Osteocyte (in vitro differentiated cells): ENCODE results near the gene GTPBP1. TPM values are rescaled to one million over a fixed set of nuclear protein-coding genes. Genes with fewer than 3 reads are reported as not detected.

ENCODE experiments used
- DNase-seq: peaks from one replicate; pipeline ENCODE4 v3.0.0; 2021; ENCODE audit warnings: mixed read lengths; ENCODE audit not compliant: unreplicated experiment; ENCODE audit errors: extremely low spot score
- H3K27ac Mint-ChIP-seq: one replicate; pipeline ENCODE4 v1.8.0; 2021; ENCODE audit warnings: mild to moderate bottlenecking, mixed read lengths; ENCODE audit not compliant: unreplicated experiment
- H3K27me3 Mint-ChIP-seq: one replicate; pipeline ENCODE4 v1.8.0; 2021; ENCODE audit warnings: mixed read lengths; ENCODE audit not compliant: unreplicated experiment
- H3K36me3 Mint-ChIP-seq: one replicate; pipeline ENCODE4 v1.8.0; 2021; ENCODE audit warnings: mixed read lengths; ENCODE audit not compliant: unreplicated experiment
- H3K4me1 Mint-ChIP-seq: one replicate; pipeline ENCODE4 v1.8.0; 2021; ENCODE audit warnings: mixed read lengths; ENCODE audit not compliant: unreplicated experiment
- H3K4me3 Mint-ChIP-seq: one replicate; pipeline ENCODE4 v1.8.0; 2021; ENCODE audit warnings: mild to moderate bottlenecking, moderate library complexity, mixed read lengths; ENCODE audit not compliant: unreplicated experiment
- H3K9me3 Mint-ChIP-seq: one replicate; pipeline ENCODE4 v1.8.0; 2021; ENCODE audit warnings: mixed read lengths; ENCODE audit not compliant: unreplicated experiment
- total RNA-seq: library from RNA; stranded (reverse); gene quantifications from 2 replicates; pipeline ENCODE4 v1.2.1, GENCODE V29; 2021
- TF ChIP-seq, protein P1 (sequence below): fragments of 200-600 bp; sonication (generic); IDR thresholded peaks from 2 replicates; pipeline ENCODE4 v1.5.0; 2021; ENCODE audit warnings: antibody characterized with exemption, mild to moderate bottlenecking, moderate library complexity

The GTPBP1 gene
- total RNA-seq, 1 donor from 2014 or later, result 68.8 TPM

DNA sequence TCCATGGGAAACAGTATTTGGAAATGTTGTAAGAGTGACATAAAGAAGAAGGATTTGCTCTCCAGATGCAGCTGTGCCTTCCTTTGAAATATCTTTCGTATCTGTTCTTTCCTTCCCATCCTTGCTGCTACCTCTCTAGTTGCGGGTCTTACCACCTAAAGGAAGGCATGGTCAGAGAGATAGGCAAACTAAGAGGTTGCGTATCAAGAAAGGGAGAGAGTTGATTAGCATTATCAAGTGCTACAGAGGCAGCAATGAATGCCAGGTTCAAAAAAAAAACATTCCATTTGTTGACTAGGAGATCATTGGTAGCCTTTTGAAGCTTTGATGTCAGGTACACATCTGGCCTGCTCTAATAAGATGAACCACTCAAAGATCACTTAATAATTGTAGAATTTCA is 4.6 kb downstream of the GTPBP1 start:
- H3K4me1 Mint-ChIP-seq, result peaks cover 56% of the 10 kb centered on the region

DNA sequence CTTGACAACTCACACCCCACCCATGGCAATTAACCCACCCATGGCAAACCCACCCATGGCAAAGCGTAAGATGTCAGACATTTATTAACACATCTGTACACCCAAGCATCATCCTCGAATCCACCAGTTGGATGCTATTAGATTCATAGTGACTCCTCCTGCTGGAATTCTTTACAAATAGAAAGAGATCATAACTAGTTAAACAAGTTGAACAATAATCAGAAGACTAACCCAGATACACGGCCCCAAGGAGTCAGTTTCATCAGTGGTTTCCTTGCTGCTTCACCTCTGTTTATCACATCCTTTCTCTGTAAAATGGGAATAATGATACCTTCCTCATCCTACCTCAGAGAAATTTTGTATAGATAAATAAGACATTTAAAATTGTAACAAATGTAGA is 5.1 kb downstream of the GTPBP1 start:
- Mint-ChIP-seq H3K4me3 (no peak overlapping the region), H3K27ac (no peak overlapping the region), H3K4me1 (peaks cover 61% of the 10 kb centered on the region), H3K36me3 (peaks cover 9% of the 10 kb centered on the region), H3K9me3 (no peaks in the 10 kb centered on the region), H3K27me3 (no peaks in the 10 kb centered on the region)
- TF ChIP-seq, protein P1, sequence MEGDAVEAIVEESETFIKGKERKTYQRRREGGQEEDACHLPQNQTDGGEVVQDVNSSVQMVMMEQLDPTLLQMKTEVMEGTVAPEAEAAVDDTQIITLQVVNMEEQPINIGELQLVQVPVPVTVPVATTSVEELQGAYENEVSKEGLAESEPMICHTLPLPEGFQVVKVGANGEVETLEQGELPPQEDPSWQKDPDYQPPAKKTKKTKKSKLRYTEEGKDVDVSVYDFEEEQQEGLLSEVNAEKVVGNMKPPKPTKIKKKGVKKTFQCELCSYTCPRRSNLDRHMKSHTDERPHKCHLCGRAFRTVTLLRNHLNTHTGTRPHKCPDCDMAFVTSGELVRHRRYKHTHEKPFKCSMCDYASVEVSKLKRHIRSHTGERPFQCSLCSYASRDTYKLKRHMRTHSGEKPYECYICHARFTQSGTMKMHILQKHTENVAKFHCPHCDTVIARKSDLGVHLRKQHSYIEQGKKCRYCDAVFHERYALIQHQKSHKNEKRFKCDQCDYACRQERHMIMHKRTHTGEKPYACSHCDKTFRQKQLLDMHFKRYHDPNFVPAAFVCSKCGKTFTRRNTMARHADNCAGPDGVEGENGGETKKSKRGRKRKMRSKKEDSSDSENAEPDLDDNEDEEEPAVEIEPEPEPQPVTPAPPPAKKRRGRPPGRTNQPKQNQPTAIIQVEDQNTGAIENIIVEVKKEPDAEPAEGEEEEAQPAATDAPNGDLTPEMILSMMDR, result no peak
- no peak for DNase-seq

More for the DNA sequence above, 4.6 kb downstream of the GTPBP1 start:
- TF ChIP-seq, protein P1, result no peak
- no peak overlapping the region for H3K4me3 Mint-ChIP-seq
- H3K9me3 Mint-ChIP-seq, result no peaks in the 10 kb centered on the region
- H3K27ac Mint-ChIP-seq, result no peak overlapping the region
- no peak for DNase-seq
- H3K36me3 Mint-ChIP-seq, result peaks cover 9% of the 10 kb centered on the region
- H3K27me3 Mint-ChIP-seq, result no peaks in the 10 kb centered on the region

DNA sequence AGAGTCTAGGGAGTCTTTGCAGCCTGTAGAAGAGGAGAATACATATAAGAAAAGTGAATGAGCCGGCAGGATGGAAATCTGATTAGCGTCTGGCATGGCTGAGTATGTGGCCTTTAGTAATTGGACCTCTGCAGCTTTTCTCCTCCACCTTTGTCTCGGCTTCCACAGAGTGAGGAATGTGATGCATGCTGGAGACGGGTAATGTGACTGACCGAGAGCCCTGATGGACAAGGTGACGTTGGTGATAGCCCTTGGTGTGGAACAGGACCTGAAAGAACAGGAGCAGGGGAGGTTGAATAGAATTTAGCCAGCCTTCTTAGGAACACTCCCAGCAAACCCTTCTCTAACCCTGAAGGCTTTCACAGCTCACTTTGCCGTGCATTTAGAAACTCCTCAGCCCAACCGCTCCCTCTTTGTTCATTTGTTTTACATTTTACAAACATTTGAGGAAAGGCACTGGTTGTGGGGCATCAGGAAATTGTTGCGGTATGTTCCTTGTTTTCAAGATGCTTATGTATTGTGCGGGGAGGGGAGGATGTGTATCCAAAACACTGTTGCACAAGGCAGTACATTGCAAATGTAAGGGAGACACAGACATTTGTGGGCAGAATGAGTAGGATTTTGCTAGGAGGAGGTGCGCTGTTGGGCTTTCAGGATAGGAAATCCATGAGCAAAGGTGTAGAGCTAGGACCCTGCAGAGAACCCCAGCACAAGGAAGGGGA is 6.9 kb downstream of the GTPBP1 start:
- no peak overlapping the region for H3K4me3 Mint-ChIP-seq
- peaks cover 17% of the 10 kb centered on the region for H3K36me3 Mint-ChIP-seq
- no peaks in the 10 kb centered on the region for H3K27me3 Mint-ChIP-seq
- peak overlapping the region; percentile 41 for H3K27ac Mint-ChIP-seq
- no peak for DNase-seq
- TF ChIP-seq, protein P1, result no peak
- peaks cover 64% of the 10 kb centered on the region for H3K4me1 Mint-ChIP-seq
- no peaks in the 10 kb centered on the region for H3K9me3 Mint-ChIP-seq

DNA sequence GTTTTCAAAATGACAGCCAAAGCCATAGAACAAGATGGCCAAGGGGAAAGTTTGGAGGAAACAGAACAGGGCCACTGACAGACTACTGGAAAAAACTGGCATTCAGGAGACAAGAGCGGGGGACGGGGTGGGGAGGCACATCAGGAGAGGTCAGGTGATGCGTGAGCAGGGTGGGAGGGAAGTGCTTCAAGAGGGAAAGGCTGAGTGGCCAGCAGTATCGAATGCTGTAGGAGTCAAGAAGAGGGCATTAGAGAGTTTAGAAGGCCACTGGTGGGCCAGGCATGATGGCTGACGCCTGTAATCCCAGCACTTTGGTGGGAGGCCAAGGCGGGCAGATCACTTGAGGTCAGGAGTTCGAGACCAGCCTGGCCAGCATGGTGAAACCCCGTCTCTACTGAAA is 8.2 kb downstream of the GTPBP1 start:
- peaks cover 64% of the 10 kb centered on the region for H3K4me1 Mint-ChIP-seq
- peaks cover 17% of the 10 kb centered on the region for H3K36me3 Mint-ChIP-seq
- no peaks in the 10 kb centered on the region for H3K9me3 Mint-ChIP-seq

DNA sequence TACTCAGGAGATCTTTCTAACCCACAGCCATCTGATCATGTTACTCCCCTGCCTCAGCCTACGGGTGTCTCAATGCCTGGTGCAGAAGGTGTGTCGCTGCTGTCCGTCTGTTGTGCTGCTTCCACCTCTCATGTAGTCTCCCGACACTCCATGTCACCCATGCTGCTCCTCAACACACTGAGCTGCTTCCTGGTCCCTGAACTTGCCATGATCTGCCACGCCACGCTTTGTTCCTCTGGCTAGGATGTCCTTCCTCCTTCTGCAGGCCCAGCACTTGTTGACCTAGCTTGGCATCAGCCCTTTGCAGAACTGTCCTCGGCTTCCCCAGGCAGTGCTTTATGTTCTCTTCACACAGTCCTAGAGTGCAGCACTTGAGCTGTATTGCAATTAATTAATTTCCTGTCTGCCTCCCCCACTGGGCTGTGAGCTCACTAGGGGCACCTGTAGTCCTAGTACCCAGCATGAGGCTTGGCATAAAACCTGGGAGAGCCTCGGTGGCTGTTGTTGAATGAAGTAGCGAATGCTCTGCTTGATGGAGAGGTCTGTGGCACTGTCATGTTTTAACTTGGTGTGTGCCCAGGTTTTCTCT is 9.5 kb downstream of the GTPBP1 start:
- TF ChIP-seq, protein P1, result no peak
- H3K27me3 Mint-ChIP-seq, result no peaks in the 10 kb centered on the region
- H3K4me3 Mint-ChIP-seq, result no peak overlapping the region
- H3K36me3 Mint-ChIP-seq, result peaks cover 17% of the 10 kb centered on the region
- DNase-seq, result no peak
- H3K4me1 Mint-ChIP-seq, result peaks cover 71% of the 10 kb centered on the region
- peak overlapping the region; percentile 64 for H3K27ac Mint-ChIP-seq
- H3K9me3 Mint-ChIP-seq, result no peaks in the 10 kb centered on the region

More for the DNA sequence above, 8.2 kb downstream of the GTPBP1 start:
- TF ChIP-seq, protein P1, result no peak
- DNase-seq, result no peak
- H3K27ac Mint-ChIP-seq, result peak overlapping the region; percentile 60
- H3K27me3 Mint-ChIP-seq, result no peaks in the 10 kb centered on the region
- H3K4me3 Mint-ChIP-seq, result no peak overlapping the region
